Duodenal mucosa (tissue), 2 donors: ENCODE measurements around the gene MAN1C1.

ENCODE experiments used
- H3K27ac ChIP-seq: one replicate; pipeline ENCODE4 v1.7.0; 2013; ENCODE audit warnings: low read depth, low read length
- H3K27me3 ChIP-seq, 2 donors: one replicate each; pipeline ENCODE4 v1.7.0; 2013; ENCODE audit warnings: low read length in 2 of 2, control low read depth in 1 of 2; ENCODE audit not compliant: insufficient read depth in 2 of 2, control insufficient read depth in 1 of 2
- H3K36me3 ChIP-seq, 2 donors: one replicate each; pipeline ENCODE4 v1.7.0; 2013; ENCODE audit warnings: low read length in 2 of 2, control low read depth in 1 of 2; ENCODE audit not compliant: insufficient read depth in 2 of 2, control insufficient read depth in 1 of 2
- H3K4me1 ChIP-seq, 2 donors: one replicate each; pipeline ENCODE4 v1.7.0; 2013; ENCODE audit warnings: low read length in 2 of 2, control low read depth in 1 of 2; ENCODE audit not compliant: insufficient read depth in 2 of 2, control insufficient read depth in 1 of 2
- H3K4me3 ChIP-seq, 2 donors: one replicate each; pipeline ENCODE4 v1.7.0; 2013; ENCODE audit warnings: low read length in 2 of 2, low read depth in 1 of 2
- H3K9ac ChIP-seq, 2 donors: one replicate each; pipeline ENCODE4 v1.7.0; 2013; ENCODE audit warnings: low read length in 2 of 2, low read depth in 1 of 2
- H3K9me3 ChIP-seq, 2 donors: one replicate each; pipeline ENCODE4 v1.7.0; 2013; ENCODE audit warnings: low read length in 2 of 2, control low read depth in 1 of 2; ENCODE audit not compliant: control insufficient read depth in 1 of 2

The MAN1C1 gene

DNA sequence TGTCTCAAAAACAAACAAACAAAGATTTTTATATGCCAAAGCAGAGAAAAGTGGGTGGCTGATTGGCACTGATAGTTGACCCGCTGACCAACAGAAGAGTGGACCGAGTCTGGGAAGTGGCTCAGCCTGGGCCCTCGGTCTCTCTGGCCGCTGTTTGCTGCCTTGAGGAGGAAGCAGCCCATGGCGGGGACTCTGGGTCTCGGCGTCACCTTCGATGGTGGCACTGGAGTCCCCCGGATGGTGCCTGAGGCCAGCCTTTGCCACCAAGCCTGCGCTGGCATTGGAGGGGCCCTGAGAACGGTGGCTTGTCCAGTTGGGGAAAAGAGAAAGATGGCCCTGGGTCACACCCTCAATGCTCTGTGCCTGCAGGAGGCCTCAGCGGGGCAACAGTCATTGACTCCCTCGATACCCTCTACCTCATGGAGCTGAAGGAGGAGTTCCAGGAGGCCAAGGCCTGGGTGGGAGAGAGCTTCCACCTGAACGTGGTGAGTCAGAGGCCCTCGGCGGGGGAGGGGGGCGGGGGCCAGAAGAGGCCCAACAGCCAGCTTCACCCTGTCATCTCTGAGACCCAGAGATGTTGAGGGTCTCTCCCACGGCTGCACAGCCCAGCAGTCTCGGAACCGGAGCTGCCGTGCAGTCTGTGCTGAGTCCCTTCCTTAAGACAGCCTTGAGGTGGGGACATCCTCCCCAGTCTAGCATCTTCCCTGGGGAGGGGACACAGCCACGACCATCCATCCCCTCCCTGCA, 129.9 kb downstream of the MAN1C1 start:
- Histone ChIP-seq H3K4me1 (peaks cover 0 to 6% of the 10 kb centered on the region in 2 donors), H3K36me3 (no peaks in the 10 kb centered on the region), H3K4me3 (no peak overlapping the region), H3K27me3 (peaks cover 0 to 4% of the 10 kb centered on the region in 2 donors), H3K9ac (no peak overlapping the region), H3K27ac (no peak overlapping the region), H3K9me3 (no peaks in the 10 kb centered on the region)

DNA sequence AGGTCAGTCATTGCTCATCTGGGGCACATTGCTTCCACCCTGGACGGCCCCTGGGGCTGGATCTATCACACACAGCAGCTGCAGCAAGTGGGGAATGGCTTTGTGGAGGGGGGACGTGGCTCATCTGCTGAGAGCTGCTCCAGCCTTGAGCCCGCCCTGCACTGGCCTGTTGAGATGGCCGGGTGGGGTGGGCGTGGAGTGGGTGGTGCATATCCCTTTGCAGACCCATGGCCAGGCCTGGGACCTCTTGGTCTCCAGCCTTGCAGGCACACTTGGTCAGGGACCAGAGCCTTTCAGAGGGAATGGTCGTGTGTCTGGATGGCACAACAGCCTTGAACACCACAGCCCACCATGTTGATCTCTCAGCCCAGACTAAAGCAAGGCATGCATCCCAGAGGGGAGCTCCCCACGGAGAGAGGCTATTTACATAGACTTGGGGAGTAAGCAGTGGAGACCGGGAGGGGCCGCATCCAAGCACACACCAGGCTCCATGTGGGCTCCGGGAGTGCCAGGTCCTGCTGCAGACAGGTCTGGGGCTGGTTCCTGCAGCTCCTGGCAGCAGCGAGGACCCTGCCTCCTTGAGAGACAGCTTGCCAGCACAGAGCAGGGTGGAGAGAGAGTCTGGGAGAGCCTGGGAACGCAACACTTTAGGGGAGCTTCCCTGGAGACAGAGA, 130.6 kb downstream of the MAN1C1 start:
- Histone ChIP-seq H3K4me1 (peaks cover 0 to 6% of the 10 kb centered on the region in 2 donors), H3K27ac (no peak overlapping the region), H3K9ac (no peak overlapping the region), H3K9me3 (no peaks in the 10 kb centered on the region), H3K4me3 (no peak overlapping the region), H3K36me3 (no peaks in the 10 kb centered on the region), H3K27me3 (peaks cover 0 to under 1% of the 10 kb centered on the region in 2 donors)

- no peaks in the 10 kb centered on the region for H3K27me3 ChIP-seq
- no peaks in the 10 kb centered on the region for H3K36me3 ChIP-seq
- H3K27ac ChIP-seq = no peak overlapping the region
- H3K9ac ChIP-seq = no peak overlapping the region
- H3K4me3 ChIP-seq = no peak overlapping the region
- H3K4me1 ChIP-seq = no peaks in the 10 kb centered on the region
- H3K9me3 ChIP-seq = no peaks in the 10 kb centered on the region
Measured at GRCh38 chr1:25748531-25749205, 132.1 kb downstream of the MAN1C1 start.

DNA sequence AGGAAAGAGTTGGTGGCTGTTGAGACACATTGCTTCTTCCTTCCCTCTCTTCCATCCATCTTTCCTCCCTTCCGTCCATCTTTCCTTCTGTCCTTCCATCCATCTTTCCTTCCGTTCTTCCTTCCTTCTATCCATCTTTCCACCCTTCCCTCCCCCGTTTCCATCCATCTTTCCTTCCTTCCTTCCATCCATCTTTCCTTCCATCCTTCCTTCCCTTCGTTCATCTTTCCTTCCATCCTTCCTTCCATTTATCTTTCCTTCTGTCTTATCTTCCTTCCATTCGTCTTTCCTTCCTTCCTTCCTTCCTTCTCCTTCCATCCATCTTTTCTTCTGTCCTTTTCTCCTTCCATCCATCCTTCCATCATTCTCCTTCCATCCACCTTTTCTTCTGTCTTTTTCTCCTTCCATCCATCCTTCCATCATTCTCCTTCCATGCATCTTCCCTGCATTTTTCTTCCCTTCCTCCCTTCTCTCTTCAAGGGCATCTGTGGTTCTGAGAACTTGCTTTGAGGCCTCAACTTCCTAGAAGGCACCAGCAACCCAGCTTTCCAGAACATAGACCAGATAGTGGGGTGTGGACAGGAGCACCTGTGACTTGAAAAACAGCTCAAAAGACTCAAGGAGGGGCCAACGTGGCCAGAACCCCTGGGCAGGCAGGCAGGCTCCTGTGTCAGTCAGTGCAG, 134.5 kb downstream of the MAN1C1 start:
- H3K36me3 ChIP-seq = no peaks in the 10 kb centered on the region

GRCh38 chr1:25754470-25755181, 138.0 kb downstream of the MAN1C1 start:
- H3K36me3 ChIP-seq = no peaks in the 10 kb centered on the region
- H3K4me3 ChIP-seq = no peak overlapping the region
- H3K4me1 ChIP-seq = no peaks in the 10 kb centered on the region
- peaks cover 0 to 7% of the 10 kb centered on the region in 2 donors for H3K27me3 ChIP-seq
- no peaks in the 10 kb centered on the region for H3K9me3 ChIP-seq
- H3K9ac ChIP-seq = no peak overlapping the region
- H3K27ac ChIP-seq = no peak overlapping the region

More for the DNA sequence above, 134.5 kb downstream of the MAN1C1 start:
- no peaks in the 10 kb centered on the region for H3K9me3 ChIP-seq
- H3K4me3 ChIP-seq = no peak overlapping the region
- no peaks in the 10 kb centered on the region for H3K27me3 ChIP-seq
- H3K27ac ChIP-seq = no peak overlapping the region
- H3K4me1 ChIP-seq = no peaks in the 10 kb centered on the region
- H3K9ac ChIP-seq = no peak overlapping the region

GRCh38 chr1:25755475-25756125, 139.0 kb downstream of the MAN1C1 start:
- H3K9ac ChIP-seq = no peak overlapping the region
- H3K27me3 ChIP-seq = peaks cover 0 to 7% of the 10 kb centered on the region in 2 donors
- no peak overlapping the region for H3K4me3 ChIP-seq
- no peak overlapping the region for H3K27ac ChIP-seq
- H3K4me1 ChIP-seq = no peaks in the 10 kb centered on the region
- H3K36me3 ChIP-seq = no peaks in the 10 kb centered on the region
- no peaks in the 10 kb centered on the region for H3K9me3 ChIP-seq

DNA sequence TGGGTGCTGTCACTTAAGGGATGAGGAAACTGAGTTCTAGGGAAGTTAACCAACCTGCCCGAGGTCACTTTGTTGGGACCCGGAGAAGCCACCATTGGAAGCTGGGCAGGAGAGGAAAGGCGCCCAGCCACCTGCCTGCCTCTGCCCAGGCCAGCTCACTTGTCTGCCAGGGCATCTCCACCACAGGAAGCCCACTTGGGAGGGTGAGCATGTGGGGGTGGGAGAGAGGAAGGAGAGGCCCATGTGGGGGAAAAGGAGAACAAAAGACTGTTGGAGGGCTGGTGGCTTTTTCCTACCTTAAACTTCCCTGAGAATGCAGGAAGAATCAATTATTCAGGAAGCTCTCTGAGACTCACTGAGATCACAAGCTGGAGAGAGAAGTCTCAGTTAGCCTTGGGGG, 139.6 kb downstream of the MAN1C1 start:
- Histone ChIP-seq H3K4me1 (no peaks in the 10 kb centered on the region), H3K9me3 (no peaks in the 10 kb centered on the region), H3K9ac (no peak overlapping the region), H3K27me3 (peaks cover 0 to 7% of the 10 kb centered on the region in 2 donors), H3K4me3 (no peak overlapping the region), H3K27ac (no peak overlapping the region), H3K36me3 (no peaks in the 10 kb centered on the region)

- Histone ChIP-seq H3K36me3 (no peaks in the 10 kb centered on the region), H3K9ac (no peak overlapping the region), H3K27me3 (peaks cover 0 to 7% of the 10 kb centered on the region in 2 donors), H3K27ac (no peak overlapping the region), H3K4me1 (no peaks in the 10 kb centered on the region), H3K4me3 (no peak overlapping the region), H3K9me3 (no peaks in the 10 kb centered on the region)
Measured at GRCh38 chr1:25757151-25757845, 140.7 kb downstream of the MAN1C1 start.

DNA sequence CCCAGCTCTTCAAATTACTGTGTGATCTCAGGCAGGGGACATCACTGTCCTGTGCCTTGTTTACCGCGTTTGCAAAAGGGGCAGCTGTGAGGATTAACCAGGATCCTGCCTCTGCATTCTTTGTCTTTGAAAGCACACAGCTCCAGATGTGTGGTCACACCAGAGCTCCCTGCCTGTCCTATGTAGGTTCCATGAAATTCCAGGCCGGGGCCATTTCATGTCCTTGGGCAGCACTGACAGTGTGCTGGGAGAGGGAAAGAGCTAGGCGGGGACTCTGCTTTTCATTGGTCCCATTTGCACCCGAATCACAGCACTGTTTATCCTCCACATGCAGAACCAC, 141.2 kb downstream of the MAN1C1 start:
- Histone ChIP-seq H3K4me1 (no peaks in the 10 kb centered on the region), H3K27ac (no peak overlapping the region), H3K9me3 (no peaks in the 10 kb centered on the region), H3K9ac (no peak overlapping the region), H3K4me3 (no peak overlapping the region), H3K36me3 (no peaks in the 10 kb centered on the region), H3K27me3 (peaks cover 0 to 7% of the 10 kb centered on the region in 2 donors)
